HCT116 (cell line): Measurements from ENCODE around the gene COL1A1. TPM values are rescaled to one million over a fixed set of nuclear protein-coding genes. Genes with fewer than 3 reads are reported as not detected.

ENCODE experiments used
- ATAC-seq: fragments of 200-7000 bp; cut with Tn5 transposase; 2 replicates; pipeline ENCODE4 v1.9.1; 2020; ENCODE audit warnings: mild to moderate bottlenecking, moderate library complexity
- BruUV-seq: library from RNA; stranded (reverse); fragments of 400-500 nt; replicated peaks from 2 replicates; lab custom pipeline; 2021; lab: Mats Ljungman, UMichigan
- CTCF ChIA-PET: fragments of 300-600 bp; sonication (Branson Sonifier 250); formaldehyde crosslinking; loops from one replicate; lab custom pipeline; 2021; ENCODE audit warnings: antibody characterized with exemption; lab: Charles Lee
- POLR2A ChIA-PET: fragments of 300-600, 350-600 bp; sonication (Branson Sonifier 250); formaldehyde crosslinking; loops from one replicate; lab custom pipeline; 2021; ENCODE audit warnings: antibody characterized with exemption; lab: Charles Lee
- RAD21 ChIA-PET, 2 experiments: fragments of 300-600 bp; sonication (Branson Sonifier 250); formaldehyde crosslinking; loops; one replicate each; lab custom pipeline; 2023; ENCODE audit warnings: low total read pairs in 2 of 2; ENCODE audit not compliant: uncharacterized antibody in 2 of 2, unreplicated experiment in 2 of 2, low non-redundant PET in 1 of 2; lab: Charles Lee
- DNase-seq: peaks from one replicate; pipeline ENCODE4 v3.0.0-alpha.2; 2010; ENCODE audit warnings: low read depth, low spot score
- H2AFZ ChIP-seq: fragments of 200-600 bp; shearing (Covaris generic), sonication (generic); 2 replicates; pipeline ENCODE4 v1.6.1; 2017; ENCODE audit warnings: low read depth, mixed run types, mixed read lengths, antibody characterized with exemption, low read length; ENCODE audit not compliant: poor library complexity, severe bottlenecking
- H3K27ac ChIP-seq: 2 replicates; pipeline ENCODE4 v1.5.1; 2012; ENCODE audit warnings: low read depth, low read length
- H3K27me3 ChIP-seq: fragments of 200-600 bp; sonication (generic); 2 replicates; pipeline ENCODE4 v1.6.1; 2016; ENCODE audit warnings: mixed run types, low read length, mixed read lengths; ENCODE audit not compliant: insufficient read depth
- H3K36me3 ChIP-seq, 2 experiments: fragments of 200-500 bp in 1 of 2; fragments of 200-600 bp in 1 of 2; sonication (Bioruptor generic) in 1 of 2; sonication (generic) in 1 of 2; 2 replicates each; pipeline versions ENCODE4 v1.5.1 to v1.6.1; 2014 to 2016; ENCODE audit warnings: low read length in 2 of 2, inconsistent platforms in 1 of 2, mixed read lengths in 1 of 2, mixed run types in 1 of 2; ENCODE audit not compliant: insufficient read depth in 2 of 2, control insufficient read depth in 1 of 2
- H3K4me1 ChIP-seq, 2 experiments: fragments of 200-600 bp in 1 of 2; sonication (generic) in 1 of 2; 2 replicates each; pipeline versions ENCODE4 v1.5.1 to v1.6.1; 2012 to 2017; ENCODE audit warnings: low read length in 2 of 2, inconsistent platforms in 1 of 2, mild to moderate bottlenecking in 1 of 2, mixed read lengths in 1 of 2, mixed run types in 1 of 2, moderate library complexity in 1 of 2; ENCODE audit not compliant: insufficient read depth in 2 of 2, control insufficient read depth in 1 of 2
- H3K4me2 ChIP-seq: fragments of 200-600 bp; sonication (generic); 2 replicates; pipeline ENCODE4 v1.6.1; 2017; ENCODE audit warnings: mixed run types, low read length, mixed read lengths
- H3K4me3 ChIP-seq, 2 experiments: fragments of 200-600 bp in 1 of 2; sonication (generic) in 1 of 2; replicated peaks in 1 of 2; 2 replicates each; pipeline ENCODE4 v1.5.1; 2011 to 2016; ENCODE audit warnings: low read length in 2 of 2, control low read depth in 1 of 2, low read depth in 1 of 2, mild to moderate bottlenecking in 1 of 2, mixed read lengths in 1 of 2, mixed run types in 1 of 2
- H3K79me2 ChIP-seq: fragments of 200-600 bp; sonication (generic); 2 replicates; pipeline ENCODE4 v1.6.1; 2017; ENCODE audit warnings: mild to moderate bottlenecking, mixed run types, low read length, moderate library complexity, mixed read lengths; ENCODE audit not compliant: insufficient read depth
- H3K9ac ChIP-seq: fragments of 200-600 bp; sonication (generic); 2 replicates; pipeline ENCODE4 v1.6.1; 2016; ENCODE audit warnings: low read length, mixed read lengths
- H3K9me2 ChIP-seq: fragments of 200-600 bp; sonication (generic), shearing (Covaris generic); 2 replicates; pipeline ENCODE4 v1.6.1; 2017; ENCODE audit warnings: mixed run types, mild to moderate bottlenecking, moderate library complexity; ENCODE audit not compliant: insufficient read depth
- H3K9me3 ChIP-seq, 2 experiments: fragments of 200-500 bp in 1 of 2; fragments of 200-600 bp in 1 of 2; sonication (Bioruptor generic) in 1 of 2; sonication (generic) in 1 of 2; 2 replicates each; pipeline ENCODE4 v1.6.1; 2014 to 2017; ENCODE audit warnings: low read length in 2 of 2, mixed read lengths in 2 of 2, inconsistent platforms in 1 of 2, low read depth in 1 of 2, mild to moderate bottlenecking in 1 of 2, mixed run types in 1 of 2, moderate library complexity in 1 of 2; ENCODE audit not compliant: control insufficient read depth in 1 of 2, insufficient read depth in 1 of 2
- H4K20me1 ChIP-seq: fragments of 200-600 bp; sonication (generic), shearing (Covaris generic); 2 replicates; pipeline ENCODE4 v1.6.1; 2017; ENCODE audit warnings: mixed run types, mild to moderate bottlenecking, moderate library complexity; ENCODE audit not compliant: insufficient read depth
- CEBPB ChIP-seq: IDR thresholded peaks from 2 replicates; pipeline ENCODE4 v1.6.1; 2012; ENCODE audit warnings: low read depth
- EGR1 ChIP-seq: IDR thresholded peaks from 2 replicates; pipeline ENCODE4 v1.6.1; 2012; ENCODE audit warnings: low read depth
- ELF1 ChIP-seq: IDR thresholded peaks from 2 replicates; pipeline ENCODE4 v1.6.1; 2012; ENCODE audit warnings: low read depth, borderline replicate concordance
- EZH2 ChIP-seq: fragments of 200-600 bp; sonication (generic); IDR thresholded peaks from 2 replicates; pipeline ENCODE4 v1.6.1; 2017; ENCODE audit warnings: antibody characterized with exemption, mixed run types
- EZH2phosphoT487 ChIP-seq: fragments of 200-600 bp; IDR thresholded peaks from 2 replicates; pipeline ENCODE4 v1.6.1; 2018; ENCODE audit warnings: antibody characterized with exemption, borderline replicate concordance
- FOSL1 ChIP-seq: IDR thresholded peaks from 2 replicates; pipeline ENCODE4 v1.6.1; 2012; ENCODE audit warnings: low read depth
- POLR2A ChIP-seq: IDR thresholded peaks from 2 replicates; pipeline ENCODE4 v1.7.0; 2011; ENCODE audit warnings: borderline replicate concordance; ENCODE audit not compliant: insufficient read depth, insufficient read length; ENCODE audit errors: extremely low read depth
- POLR2AphosphoS5 ChIP-seq: IDR thresholded peaks from 2 replicates; pipeline ENCODE4 v1.6.1; 2011; ENCODE audit warnings: mild to moderate bottlenecking, low read depth, low read length, moderate library complexity
- RAD21 ChIP-seq: IDR thresholded peaks from 2 replicates; pipeline ENCODE4 v1.6.1; 2012; ENCODE audit warnings: low read depth, mild to moderate bottlenecking
- SIN3A ChIP-seq: IDR thresholded peaks from 2 replicates; pipeline ENCODE4 v1.6.1; 2012; ENCODE audit warnings: low read depth
- SP1 ChIP-seq: IDR thresholded peaks from 2 replicates; pipeline ENCODE4 v1.6.1; 2012; ENCODE audit warnings: low read depth
- SRF ChIP-seq: IDR thresholded peaks from 2 replicates; pipeline ENCODE4 v1.6.1; 2012; ENCODE audit warnings: low read depth
- TCF7L2 ChIP-seq: IDR thresholded peaks from 2 replicates; pipeline ENCODE4 v1.7.0; 2011; ENCODE audit warnings: borderline replicate concordance, inconsistent platforms; ENCODE audit not compliant: insufficient read depth, insufficient read length; ENCODE audit errors: extremely low read depth
- YY1 ChIP-seq: IDR thresholded peaks from 2 replicates; pipeline ENCODE4 v1.6.1; 2011; ENCODE audit warnings: low read length, low read depth, moderate library complexity, mild to moderate bottlenecking; ENCODE audit not compliant: insufficient replicate concordance; ENCODE audit errors: extremely low read depth
- ZNF274 ChIP-seq: fragments of 200-500 bp; sonication (Bioruptor generic); IDR thresholded peaks from 2 replicates; pipeline ENCODE4 v1.6.1; 2014; ENCODE audit warnings: mild to moderate bottlenecking, low read depth, low read length, inconsistent platforms
- intact Hi-C: fragments of 100-400 bp; cut with micrococcal nuclease; formaldehyde crosslinking; loops from 2 replicates; pipeline ENCODE4 v1.10.0; 2022
- total RNA-seq: library from RNA; stranded (reverse); gene quantifications from one replicate; pipeline ENCODE4 v1.2.1, GENCODE V29; 2021; ENCODE audit not compliant: unreplicated experiment
- TF ChIP-seq, protein P1 (sequence below): IDR thresholded peaks from 2 replicates; pipeline ENCODE4 v1.6.1; 2012; ENCODE audit warnings: low read depth
- TF ChIP-seq, protein P2 (sequence below), 3 experiments: fragments of 200-600 bp in 1 of 3; sonication (generic) in 1 of 3; IDR thresholded peaks in 2 of 3; conservative IDR thresholded peaks in 1 of 3; 2 replicates each; pipeline ENCODE4 v1.5.1; 2012 to 2017; ENCODE audit warnings: low read depth in 2 of 3, low read length in 2 of 3, antibody characterized with exemption in 1 of 3, borderline replicate concordance in 1 of 3, control low read depth in 1 of 3, mild to moderate bottlenecking in 1 of 3, mixed read lengths in 1 of 3, mixed run types in 1 of 3, moderate library complexity in 1 of 3; ENCODE audit not compliant: insufficient read depth in 1 of 3
- TF ChIP-seq, protein P3 (sequence below): IDR thresholded peaks from 2 replicates; pipeline ENCODE4 v1.6.1; 2012
- TF ChIP-seq, protein P4 (sequence below): IDR thresholded peaks from 2 replicates; pipeline ENCODE4 v1.6.1; 2011; ENCODE audit warnings: mild to moderate bottlenecking, low read length, moderate library complexity; ENCODE audit not compliant: insufficient replicate concordance; ENCODE audit errors: extremely low read depth

Gene COL1A1
- total RNA-seq, 1 experiment from 2014 or later, result 33.6 TPM

DNA sequence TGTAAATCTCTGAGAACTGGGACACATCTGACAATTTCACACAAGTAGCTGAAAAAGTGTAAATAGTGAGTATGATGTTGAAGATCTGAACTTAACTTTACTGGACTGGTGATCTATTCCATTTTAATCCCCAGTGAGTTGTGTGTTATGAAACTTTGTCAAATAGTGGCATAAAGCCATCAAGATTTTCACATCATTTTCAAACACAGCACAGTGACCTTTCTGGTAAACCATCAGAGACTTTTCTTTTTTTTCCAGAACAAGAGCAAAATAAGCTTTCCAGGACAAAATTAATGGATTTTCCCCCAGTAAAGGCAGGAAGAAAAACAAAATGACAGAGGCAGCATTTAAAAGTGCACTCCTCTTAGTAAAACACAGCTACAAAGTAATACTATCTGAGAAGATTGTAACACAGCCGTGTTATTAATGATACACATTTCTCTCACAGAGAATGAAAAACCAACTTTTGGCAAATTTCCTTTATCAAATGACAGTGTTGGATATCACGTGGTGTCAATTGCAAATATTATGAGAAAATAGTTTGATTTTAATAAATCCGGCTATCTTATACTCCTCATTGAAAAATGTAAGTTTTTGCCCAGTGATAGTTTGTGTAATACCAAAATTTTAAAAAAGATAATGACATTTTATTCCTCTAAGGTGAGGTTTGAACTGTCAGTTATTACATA, 16.8 kb upstream of the COL1A1 start:
- intact Hi-C loops, result no loop called here
- peak overlapping the region; percentile 91 for H2AFZ ChIP-seq

More for the DNA sequence above, 16.8 kb upstream of the COL1A1 start:
- ATAC-seq, result no peak
- POLR2A ChIA-PET, result interaction anchor here (1.2 to 1.3 kb wide), 2 partner anchors 9 to 56 kb away, joined by 4 read pairs; partner anchors contain the start of gene TMEM92
- peak overlapping the region; percentile 71 for H3K4me2 ChIP-seq
- no peak for DNase-seq
- no peaks in the 10 kb centered on the region for H3K79me2 ChIP-seq
- no peaks in the 10 kb centered on the region for H4K20me1 ChIP-seq
- CTCF ChIA-PET, result interaction anchor here (1.5 to 2.1 kb wide), 4 partner anchors 15 to 55 kb away, joined by 3 to 8 read pairs (median 6); partner anchors contain the start of gene TMEM92
- no peak overlapping the region for H3K9ac ChIP-seq
- BruUV-seq, result no TSS peak
- TF ChIP-seq, protein P1, sequence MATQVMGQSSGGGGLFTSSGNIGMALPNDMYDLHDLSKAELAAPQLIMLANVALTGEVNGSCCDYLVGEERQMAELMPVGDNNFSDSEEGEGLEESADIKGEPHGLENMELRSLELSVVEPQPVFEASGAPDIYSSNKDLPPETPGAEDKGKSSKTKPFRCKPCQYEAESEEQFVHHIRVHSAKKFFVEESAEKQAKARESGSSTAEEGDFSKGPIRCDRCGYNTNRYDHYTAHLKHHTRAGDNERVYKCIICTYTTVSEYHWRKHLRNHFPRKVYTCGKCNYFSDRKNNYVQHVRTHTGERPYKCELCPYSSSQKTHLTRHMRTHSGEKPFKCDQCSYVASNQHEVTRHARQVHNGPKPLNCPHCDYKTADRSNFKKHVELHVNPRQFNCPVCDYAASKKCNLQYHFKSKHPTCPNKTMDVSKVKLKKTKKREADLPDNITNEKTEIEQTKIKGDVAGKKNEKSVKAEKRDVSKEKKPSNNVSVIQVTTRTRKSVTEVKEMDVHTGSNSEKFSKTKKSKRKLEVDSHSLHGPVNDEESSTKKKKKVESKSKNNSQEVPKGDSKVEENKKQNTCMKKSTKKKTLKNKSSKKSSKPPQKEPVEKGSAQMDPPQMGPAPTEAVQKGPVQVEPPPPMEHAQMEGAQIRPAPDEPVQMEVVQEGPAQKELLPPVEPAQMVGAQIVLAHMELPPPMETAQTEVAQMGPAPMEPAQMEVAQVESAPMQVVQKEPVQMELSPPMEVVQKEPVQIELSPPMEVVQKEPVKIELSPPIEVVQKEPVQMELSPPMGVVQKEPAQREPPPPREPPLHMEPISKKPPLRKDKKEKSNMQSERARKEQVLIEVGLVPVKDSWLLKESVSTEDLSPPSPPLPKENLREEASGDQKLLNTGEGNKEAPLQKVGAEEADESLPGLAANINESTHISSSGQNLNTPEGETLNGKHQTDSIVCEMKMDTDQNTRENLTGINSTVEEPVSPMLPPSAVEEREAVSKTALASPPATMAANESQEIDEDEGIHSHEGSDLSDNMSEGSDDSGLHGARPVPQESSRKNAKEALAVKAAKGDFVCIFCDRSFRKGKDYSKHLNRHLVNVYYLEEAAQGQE, result no peak
- TF ChIP-seq, protein P2, sequence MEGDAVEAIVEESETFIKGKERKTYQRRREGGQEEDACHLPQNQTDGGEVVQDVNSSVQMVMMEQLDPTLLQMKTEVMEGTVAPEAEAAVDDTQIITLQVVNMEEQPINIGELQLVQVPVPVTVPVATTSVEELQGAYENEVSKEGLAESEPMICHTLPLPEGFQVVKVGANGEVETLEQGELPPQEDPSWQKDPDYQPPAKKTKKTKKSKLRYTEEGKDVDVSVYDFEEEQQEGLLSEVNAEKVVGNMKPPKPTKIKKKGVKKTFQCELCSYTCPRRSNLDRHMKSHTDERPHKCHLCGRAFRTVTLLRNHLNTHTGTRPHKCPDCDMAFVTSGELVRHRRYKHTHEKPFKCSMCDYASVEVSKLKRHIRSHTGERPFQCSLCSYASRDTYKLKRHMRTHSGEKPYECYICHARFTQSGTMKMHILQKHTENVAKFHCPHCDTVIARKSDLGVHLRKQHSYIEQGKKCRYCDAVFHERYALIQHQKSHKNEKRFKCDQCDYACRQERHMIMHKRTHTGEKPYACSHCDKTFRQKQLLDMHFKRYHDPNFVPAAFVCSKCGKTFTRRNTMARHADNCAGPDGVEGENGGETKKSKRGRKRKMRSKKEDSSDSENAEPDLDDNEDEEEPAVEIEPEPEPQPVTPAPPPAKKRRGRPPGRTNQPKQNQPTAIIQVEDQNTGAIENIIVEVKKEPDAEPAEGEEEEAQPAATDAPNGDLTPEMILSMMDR (IDR thresholded peaks at IDR 0.05 in 2 of 3, conservative IDR thresholded peaks at IDR 0.05 in 1 of 3; ENCODE audit: borderline replicate concordance in 1 of 3, insufficient read depth in 1 of 3, low read depth in 2 of 3, low read length in 2 of 3), result no peak
- TF ChIP-seq, protein P3, sequence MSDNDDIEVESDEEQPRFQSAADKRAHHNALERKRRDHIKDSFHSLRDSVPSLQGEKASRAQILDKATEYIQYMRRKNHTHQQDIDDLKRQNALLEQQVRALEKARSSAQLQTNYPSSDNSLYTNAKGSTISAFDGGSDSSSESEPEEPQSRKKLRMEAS, result no peak
- TF ChIP-seq TCF7L2 (no peak), FOSL1 (no peak), RAD21 (no peak), SP1 (no peak), EGR1 (no peak), ZNF274 (no peak), EZH2 (no peak), SIN3A (no peak), SRF (no peak), EZH2phosphoT487 (no peak), CEBPB (no peak), POLR2AphosphoS5 (no peak), YY1 (no peak), ELF1 (no peak), POLR2A (no peak)
- TF ChIP-seq, protein P4, sequence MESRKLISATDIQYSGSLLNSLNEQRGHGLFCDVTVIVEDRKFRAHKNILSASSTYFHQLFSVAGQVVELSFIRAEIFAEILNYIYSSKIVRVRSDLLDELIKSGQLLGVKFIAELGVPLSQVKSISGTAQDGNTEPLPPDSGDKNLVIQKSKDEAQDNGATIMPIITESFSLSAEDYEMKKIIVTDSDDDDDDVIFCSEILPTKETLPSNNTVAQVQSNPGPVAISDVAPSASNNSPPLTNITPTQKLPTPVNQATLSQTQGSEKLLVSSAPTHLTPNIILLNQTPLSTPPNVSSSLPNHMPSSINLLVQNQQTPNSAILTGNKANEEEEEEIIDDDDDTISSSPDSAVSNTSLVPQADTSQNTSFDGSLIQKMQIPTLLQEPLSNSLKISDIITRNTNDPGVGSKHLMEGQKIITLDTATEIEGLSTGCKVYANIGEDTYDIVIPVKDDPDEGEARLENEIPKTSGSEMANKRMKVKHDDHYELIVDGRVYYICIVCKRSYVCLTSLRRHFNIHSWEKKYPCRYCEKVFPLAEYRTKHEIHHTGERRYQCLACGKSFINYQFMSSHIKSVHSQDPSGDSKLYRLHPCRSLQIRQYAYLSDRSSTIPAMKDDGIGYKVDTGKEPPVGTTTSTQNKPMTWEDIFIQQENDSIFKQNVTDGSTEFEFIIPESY, result no peak
- TF ChIP-seq, all 23 proteins: peak for 0
- peak overlapping the region in 1 of 2 experiments; percentile 30; a peak in 2 of 4 replicates for H3K4me3 ChIP-seq
- no peaks in the 10 kb centered on the region for H3K36me3 ChIP-seq
- H3K9me2 ChIP-seq, result no peaks in the 10 kb centered on the region
- H3K27me3 ChIP-seq, result no peaks in the 10 kb centered on the region
- no peaks in the 10 kb centered on the region for H3K9me3 ChIP-seq
- RAD21 ChIA-PET, result no interaction called here
- peak overlapping the region; percentile 46; the same call in 1 of the 2 replicates for H3K27ac ChIP-seq
- peaks cover 25 to 35% of the 10 kb centered on the region in 2 experiments for H3K4me1 ChIP-seq
